SU-DHL-6 (cell line): ENCODE results near the gene MT1A.

Experiments used
- EZH2phosphoT487 ChIP-seq: fragments of 200-600 bp; sonication (generic), shearing (Covaris generic); conservative IDR thresholded peaks from 2 replicates; pipeline ENCODE4 v1.6.1; 2018; ENCODE audit warnings: mild to moderate bottlenecking, antibody characterized with exemption, low read length, moderate library complexity, mixed read lengths
- TF ChIP-seq, protein P1 (sequence below): fragments of 200-600 bp; sonication (generic); IDR thresholded peaks from one replicate; pipeline ENCODE4 v1.5.1; 2017; ENCODE audit warnings: antibody characterized with exemption, mild to moderate bottlenecking, low read length, moderate library complexity; ENCODE audit not compliant: insufficient read depth, poor library complexity, severe bottlenecking

GRCh38 chr16:56610609-56611111 lies 27.8 kb upstream of the MT1A start:
- TF ChIP-seq, protein P1, sequence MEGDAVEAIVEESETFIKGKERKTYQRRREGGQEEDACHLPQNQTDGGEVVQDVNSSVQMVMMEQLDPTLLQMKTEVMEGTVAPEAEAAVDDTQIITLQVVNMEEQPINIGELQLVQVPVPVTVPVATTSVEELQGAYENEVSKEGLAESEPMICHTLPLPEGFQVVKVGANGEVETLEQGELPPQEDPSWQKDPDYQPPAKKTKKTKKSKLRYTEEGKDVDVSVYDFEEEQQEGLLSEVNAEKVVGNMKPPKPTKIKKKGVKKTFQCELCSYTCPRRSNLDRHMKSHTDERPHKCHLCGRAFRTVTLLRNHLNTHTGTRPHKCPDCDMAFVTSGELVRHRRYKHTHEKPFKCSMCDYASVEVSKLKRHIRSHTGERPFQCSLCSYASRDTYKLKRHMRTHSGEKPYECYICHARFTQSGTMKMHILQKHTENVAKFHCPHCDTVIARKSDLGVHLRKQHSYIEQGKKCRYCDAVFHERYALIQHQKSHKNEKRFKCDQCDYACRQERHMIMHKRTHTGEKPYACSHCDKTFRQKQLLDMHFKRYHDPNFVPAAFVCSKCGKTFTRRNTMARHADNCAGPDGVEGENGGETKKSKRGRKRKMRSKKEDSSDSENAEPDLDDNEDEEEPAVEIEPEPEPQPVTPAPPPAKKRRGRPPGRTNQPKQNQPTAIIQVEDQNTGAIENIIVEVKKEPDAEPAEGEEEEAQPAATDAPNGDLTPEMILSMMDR = no peak
- no peak for TF ChIP-seq EZH2phosphoT487
